ENCODE measurements around the gene ZNF514. TPM values are rescaled to one million over a fixed set of nuclear protein-coding genes. Genes with fewer than 3 reads are reported as not detected.

ZNF514 gene
- total RNA-seq, 1 experiment from 2014 or later = 21.7 TPM

GRCh38 chr2:95121093-95121406 lies 38.6 kb downstream of the ZNF514 start:
- CTCF ChIA-PET = interaction anchor here (0.9 kb wide), 1 partner anchor 39 kb away, joined by 4 read pairs; the partner anchor contains the start of gene ZNF514
- BruUV-seq (replicated peaks) = no TSS peak
- DNase-seq = no peak

GRCh38 chr2:95115418-95115817 lies 44.2 kb downstream of the ZNF514 start:
- ChIA-PET POLR2A (ENCODE audit: unreplicated experiment) (interaction anchor here (0.6 kb wide), 1 partner anchor 83 kb away, joined by 6 read pairs; no protein-coding TSS in a partner anchor), CTCF (interaction anchor here (0.6 to 2.1 kb wide), 7 partner anchors 20 to 159 kb away, joined by 3 to 10 read pairs (median 5); no protein-coding TSS in a partner anchor)
- peaks cover 22% of the 10 kb centered on the region for H4K20me1 ChIP-seq (ENCODE audit: insufficient read depth)
- BruUV-seq (replicated peaks) = no TSS peak
- H3K36me3 ChIP-seq (ENCODE audit: low read depth) = peaks cover 38% of the 10 kb centered on the region
- H3K27me3 ChIP-seq (ENCODE audit: insufficient read depth, low read depth) = no peaks in the 10 kb centered on the region
- H3K4me2 ChIP-seq = no peak overlapping the region
- peaks cover 16% of the 10 kb centered on the region for H3F3A ChIP-seq (ENCODE audit: insufficient read depth, low read depth)
- H3K4me1 ChIP-seq (replicated peaks; ENCODE audit: insufficient read depth) = peaks cover 10% of the 10 kb centered on the region; the same call in 1 of the 2 replicates
- H2AFZ ChIP-seq = no peak overlapping the region
- no peak overlapping the region for H3K4me3 ChIP-seq
- no peaks in the 10 kb centered on the region for H3K9me3 ChIP-seq (ENCODE audit: insufficient read depth, low read depth)
- TF ChIP-seq EZH2 (IDR thresholded peaks at IDR 0.05; ENCODE audit: low read depth) = no peak
- peak; percentile 94 for TF ChIP-seq CTCF (conservative IDR thresholded peaks at IDR 0.05)
- H3K27ac ChIP-seq = no peak overlapping the region
- H3K79me2 ChIP-seq (ENCODE audit: low read depth) = peaks cover 40% of the 10 kb centered on the region
- intact Hi-C loops (cut with micrococcal nuclease; ENCODE audit: unreplicated experiment) = loop anchor here (1.0 to 2.0 kb wide), 4 partner anchors 39 to 241 kb away; no protein-coding TSS in a partner anchor
- no peaks in the 10 kb centered on the region for H3K9me2 ChIP-seq (ENCODE audit: insufficient read depth)
- DNase-seq = peak; percentile 69 to 77

More at GRCh38 chr2:95121093-95121406, 38.6 kb downstream of the ZNF514 start:
- POLR2A ChIA-PET (ENCODE audit: unreplicated experiment) = no interaction called here
- H3F3A ChIP-seq (ENCODE audit: insufficient read depth, low read depth) = peaks cover 7% of the 10 kb centered on the region
- H3K79me2 ChIP-seq (ENCODE audit: low read depth) = peaks cover 42% of the 10 kb centered on the region
- no peaks in the 10 kb centered on the region; the same call in 1 of the 2 replicates for H3K9me3 ChIP-seq (ENCODE audit: insufficient read depth, low read depth)
- peak overlapping the region; percentile 94 for H3K4me3 ChIP-seq
- H3K27me3 ChIP-seq (ENCODE audit: insufficient read depth, low read depth) = no peaks in the 10 kb centered on the region
- H3K4me2 ChIP-seq = peak overlapping the region; percentile 83
- H2AFZ ChIP-seq = peak overlapping the region; percentile 97
- intact Hi-C loops (cut with micrococcal nuclease; ENCODE audit: unreplicated experiment) = loop anchor here (2.0 kb wide), 1 partner anchor 44 kb away; the partner anchor contains the start of gene ZNF2
- TF ChIP-seq EZH2 (IDR thresholded peaks at IDR 0.05; ENCODE audit: low read depth) (no peak), CTCF (conservative IDR thresholded peaks at IDR 0.05) (no peak)
- peak overlapping the region; percentile 66; the same call in 1 of the 2 replicates for H3K27ac ChIP-seq
- H3K9me2 ChIP-seq (ENCODE audit: insufficient read depth) = no peaks in the 10 kb centered on the region
- H4K20me1 ChIP-seq (ENCODE audit: insufficient read depth) = peaks cover 8% of the 10 kb centered on the region; the same call in 1 of the 2 replicates
- peaks cover 18% of the 10 kb centered on the region for H3K4me1 ChIP-seq (replicated peaks; ENCODE audit: insufficient read depth)
- peaks cover 15% of the 10 kb centered on the region for H3K36me3 ChIP-seq (ENCODE audit: low read depth)

GRCh38 chr2:95113464-95113863 lies 46.2 kb downstream of the ZNF514 start:
- H3K9me2 ChIP-seq (ENCODE audit: insufficient read depth) = no peaks in the 10 kb centered on the region
- CTCF ChIA-PET = no interaction called here

More at GRCh38 chr2:95113464-95113863, 46.2 kb downstream of the ZNF514 start:
- Histone ChIP-seq H3K4me3 (no peak overlapping the region), H3F3A (ENCODE audit: insufficient read depth, low read depth) (peaks cover 23% of the 10 kb centered on the region), H3K36me3 (ENCODE audit: low read depth) (peaks cover 53% of the 10 kb centered on the region), H3K4me2 (no peak overlapping the region), H3K9me3 (ENCODE audit: insufficient read depth, low read depth) (no peaks in the 10 kb centered on the region), H3K4me1 (replicated peaks; ENCODE audit: insufficient read depth) (no peaks in the 10 kb centered on the region), H4K20me1 (ENCODE audit: insufficient read depth) (peaks cover 21% of the 10 kb centered on the region), H3K79me2 (ENCODE audit: low read depth) (peaks cover 21% of the 10 kb centered on the region), H2AFZ (no peak overlapping the region), H3K27me3 (ENCODE audit: insufficient read depth, low read depth) (no peaks in the 10 kb centered on the region), H3K27ac (no peak overlapping the region)
- POLR2A ChIA-PET (ENCODE audit: unreplicated experiment) = no interaction called here
- DNase-seq = no peak
- TF ChIP-seq CTCF (conservative IDR thresholded peaks at IDR 0.05) (no peak), EZH2 (IDR thresholded peaks at IDR 0.05; ENCODE audit: low read depth) (no peak)
- BruUV-seq (replicated peaks) = no TSS peak
- intact Hi-C loops (cut with micrococcal nuclease; ENCODE audit: unreplicated experiment) = no loop called here
